HepG2 (cell line): Measurements from ENCODE around the gene RAB42. TPM values are rescaled to one million over a fixed set of nuclear protein-coding genes. Genes with fewer than 3 reads are reported as not detected.

ENCODE experiments used
- AHDC1 ChIP-seq: sonication (generic); formaldehyde crosslinking; IDR thresholded peaks from 2 replicates; pipeline ENCODE4 v1.5.1; 2020; ENCODE audit warnings: mild to moderate bottlenecking, missing genetic modification reagents, borderline replicate concordance
- CEBPG ChIP-seq: IDR thresholded peaks from 2 replicates; pipeline ENCODE4 v1.6.1; 2016
- CHD4 ChIP-seq: fragments of 200-600 bp; sonication (generic); IDR thresholded peaks from 2 replicates; pipeline ENCODE4 v1.7.0; 2017; ENCODE audit warnings: mild to moderate bottlenecking, low read length, borderline replicate concordance
- FOXC1 ChIP-seq: sonication (generic); formaldehyde crosslinking; IDR thresholded peaks from 2 replicates; pipeline ENCODE4 v1.8.0; 2022; ENCODE audit warnings: mild to moderate bottlenecking, missing genetic modification reagents, borderline replicate concordance
- GATA4 ChIP-seq: sonication (generic); IDR thresholded peaks from 2 replicates; pipeline ENCODE4 v1.6.1; 2016; ENCODE audit warnings: antibody characterized with exemption, low read depth, borderline replicate concordance
- HNRNPLL ChIP-seq: fragments of 200-400 bp; formaldehyde crosslinking; IDR thresholded peaks from 2 replicates; pipeline ENCODE4 v1.6.1; 2017; ENCODE audit warnings: mild to moderate bottlenecking, low read depth, low read length; ENCODE audit not compliant: poor library complexity, severe bottlenecking
- KDM4B ChIP-seq: sonication (generic); formaldehyde crosslinking; IDR thresholded peaks from 2 replicates; pipeline ENCODE4 v1.4.0; 2020; ENCODE audit warnings: missing genetic modification reagents
- MEF2D ChIP-seq: sonication (generic); formaldehyde crosslinking; IDR thresholded peaks from 2 replicates; pipeline ENCODE4 v1.5.1; 2020; ENCODE audit warnings: mild to moderate bottlenecking, missing genetic modification reagents
- TAF15 ChIP-seq: fragments of 200-400 bp; formaldehyde crosslinking; IDR thresholded peaks from one replicate; pipeline ENCODE4 v1.6.1; 2018; ENCODE audit warnings: mild to moderate bottlenecking, low read depth, low read length; ENCODE audit not compliant: poor library complexity, severe bottlenecking
- ZNF142 ChIP-seq: sonication (generic); formaldehyde crosslinking; IDR thresholded peaks from 2 replicates; pipeline ENCODE4 v1.4.0; 2020; ENCODE audit warnings: missing genetic modification reagents
- ZNF501 ChIP-seq: sonication (generic); formaldehyde crosslinking; IDR thresholded peaks from 2 replicates; pipeline ENCODE4 v1.5.1; 2020; ENCODE audit warnings: mild to moderate bottlenecking, moderate library complexity, missing genetic modification reagents
- ZNF567 ChIP-seq: sonication (generic); formaldehyde crosslinking; IDR thresholded peaks from 2 replicates; pipeline ENCODE4 v1.8.1; 2023; ENCODE audit warnings: mild to moderate bottlenecking, missing genetic modification reagents, borderline replicate concordance
- ZNF605 ChIP-seq: sonication (generic); formaldehyde crosslinking; IDR thresholded peaks from 2 replicates; pipeline ENCODE4 v1.8.0; 2022; ENCODE audit warnings: mild to moderate bottlenecking, missing genetic modification reagents
- ZNF792 ChIP-seq: IDR thresholded peaks from 2 replicates; pipeline ENCODE4 v1.6.1; 2016
- ZNF800 ChIP-seq: sonication (generic); formaldehyde crosslinking; IDR thresholded peaks from 2 replicates; pipeline ENCODE4 v1.4.0; 2020; ENCODE audit warnings: missing genetic modification reagents
- polyA plus RNA-seq, 8 experiments: library from polyadenylated mRNA; depleted of rRNA in 3 of 8; stranded (reverse) in 7 of 8; unstranded in 1 of 8; fragments of >200 nt; fragmentation: Illumina TruSeq in 4 of 8; extraction: Trizol in 4 of 8; gene quantifications; 2 replicates each; pipeline versions ENCODE4 v1.2.1 to v1.2.3, GENCODE V29; 2011 to 2016; ENCODE audit warnings: low read depth in 4 of 8, missing spikeins in 1 of 8, mixed read lengths in 1 of 8; ENCODE audit not compliant: insufficient read depth in 1 of 8
- total RNA-seq, 5 experiments: library from RNA; depleted of rRNA; stranded (reverse); fragments of >200 nt; fragmentation: Illumina TruSeq; extraction: Trizol; gene quantifications; 2 replicates each; pipeline ENCODE4 v1.2.3, GENCODE V29; 2016; ENCODE audit warnings: low read depth in 1 of 5

RAB42 gene
- total and polyA plus RNA-seq, 2 of the 13 experiments (the other 11 are each of a cell fraction or from before 2014, with no cell fraction given): 10.4 to 166 TPM

GRCh38 chr1:28581531-28582247, 10.4 kb upstream of the RAB42 start (continued):
- peak; percentile 74; the same call in 1 of the 2 replicates for TF ChIP-seq ZNF800 (CRISPR knock-in tag)
- peak; percentile 83 for TF ChIP-seq ZNF792
- peak; percentile 75 for TF ChIP-seq HNRNPLL
- peak; percentile 30 for TF ChIP-seq CEBPG
- no peak; the same call in 1 of the 2 replicates for TF ChIP-seq MEF2D (CRISPR knock-in tag)
- peak; percentile 91; the same call in 1 of the 2 replicates for TF ChIP-seq GATA4
- peak; percentile 84 for TF ChIP-seq ZNF605
- TF ChIP-seq TAF15: peak; percentile 98
- TF ChIP-seq AHDC1: peak; percentile 19; the same call in 1 of the 2 replicates
- no peak for TF ChIP-seq CHD4
- TF ChIP-seq ZNF501 (CRISPR knock-in tag): peak; percentile 82
- TF ChIP-seq KDM4B (CRISPR knock-in tag): peak; percentile 76; the same call in 1 of the 2 replicates
- TF ChIP-seq ZNF142 (CRISPR knock-in tag): peak; percentile 74; the same call in 1 of the 2 replicates
- peak; percentile 93; the same call in 1 of the 2 replicates for TF ChIP-seq FOXC1 (CRISPR knock-in tag)
- peak; percentile 54; the same call in 1 of the 2 replicates for TF ChIP-seq ZNF567 (CRISPR knock-in tag)
